Panc1 (cell line): ENCODE measurements around the gene SLC20A1. TPM values are rescaled to one million over a fixed set of nuclear protein-coding genes. Genes with fewer than 3 reads are reported as not detected.

Experiments used
- ATAC-seq: fragments of 200-7000 bp; cut with Tn5 transposase; 2 replicates; pipeline ENCODE4 v1.9.1; 2020; ENCODE audit warnings: mild to moderate bottlenecking, moderate library complexity
- BruUV-seq: library from RNA; stranded (reverse); fragments of 400-500 nt; replicated peaks from 2 replicates; lab custom pipeline; 2021; lab: Mats Ljungman, UMichigan
- CTCF ChIA-PET: fragments of 300-600 bp; sonication (Branson Sonifier 250); formaldehyde crosslinking; loops from one replicate; lab custom pipeline; 2022; ENCODE audit warnings: antibody characterized with exemption; lab: Charles Lee
- POLR2A ChIA-PET: fragments of 300-600 bp; sonication (Branson Sonifier 250); formaldehyde crosslinking; loops from one replicate; lab custom pipeline; 2022; ENCODE audit warnings: antibody characterized with exemption; lab: Charles Lee
- DNase-seq: peaks from one replicate; pipeline ENCODE4 v3.0.0-alpha.2; 2010; ENCODE audit warnings: low read depth, low spot score
- H3K27ac ChIP-seq: 2 replicates; pipeline ENCODE4 v1.5.1; 2011; ENCODE audit warnings: mild to moderate bottlenecking, low read length, inconsistent platforms
- H3K27me3 ChIP-seq: fragments of 200-500 bp; sonication (Bioruptor generic); 2 replicates; pipeline ENCODE4 v1.6.0; 2014; ENCODE audit warnings: low read length, inconsistent platforms; ENCODE audit not compliant: control insufficient read depth, insufficient read depth
- H3K36me3 ChIP-seq: fragments of 200-500 bp; sonication (Bioruptor generic); 2 replicates; pipeline ENCODE4 v1.5.1; 2014; ENCODE audit warnings: inconsistent platforms, mild to moderate bottlenecking, low read length, moderate library complexity; ENCODE audit not compliant: control insufficient read depth, insufficient read depth
- H3K4me1 ChIP-seq: 2 replicates; pipeline ENCODE4 v1.5.1; 2011; ENCODE audit warnings: inconsistent platforms, mild to moderate bottlenecking, low read length, moderate library complexity; ENCODE audit not compliant: control insufficient read depth, insufficient read depth
- H3K4me3 ChIP-seq, 2 experiments: 2 replicates each; pipeline ENCODE4 v1.5.1; 2011 to 2012; ENCODE audit warnings: low read depth in 2 of 2, low read length in 2 of 2, mild to moderate bottlenecking in 2 of 2, inconsistent platforms in 1 of 2, moderate library complexity in 1 of 2
- H3K9me3 ChIP-seq: fragments of 200-500 bp; sonication (Bioruptor generic); 2 replicates; pipeline ENCODE4 v1.5.1; 2014; ENCODE audit warnings: low read depth, mild to moderate bottlenecking, inconsistent platforms, low read length, moderate library complexity; ENCODE audit not compliant: control insufficient read depth, insufficient read depth
- CTCF ChIP-seq: fragments of 450-650 bp; IDR thresholded peaks from 2 replicates; pipeline ENCODE4 v1.5.1; 2017; ENCODE audit warnings: mild to moderate bottlenecking
- POLR2AphosphoS5 ChIP-seq: IDR thresholded peaks from 2 replicates; pipeline ENCODE4 v1.6.1; 2012; ENCODE audit warnings: mild to moderate bottlenecking, low read depth, low read length, moderate library complexity
- REST ChIP-seq, 2 experiments: IDR thresholded peaks; 2 replicates each; pipeline ENCODE4 v1.6.1; 2011 to 2012; ENCODE audit warnings: low read depth in 2 of 2, control low read depth in 1 of 2, low read length in 1 of 2, mild to moderate bottlenecking in 1 of 2, moderate library complexity in 1 of 2; ENCODE audit not compliant: insufficient read depth in 1 of 2
- SIN3A ChIP-seq: IDR thresholded peaks from 2 replicates; pipeline ENCODE4 v1.6.1; 2012; ENCODE audit warnings: low read depth, mild to moderate bottlenecking, low read length, moderate library complexity, borderline replicate concordance; ENCODE audit not compliant: insufficient read depth
- TCF7L2 ChIP-seq: IDR thresholded peaks from 2 replicates; pipeline ENCODE4 v1.6.1; 2011; ENCODE audit warnings: mild to moderate bottlenecking, low read depth, low read length, inconsistent platforms
- in situ Hi-C: cut with HindIII; loops from 2 replicates; pipeline ENCODE4 v1.10.0; 2016; ENCODE audit warnings: low sequenced_read_pairs, low pct_unique_long_range_greater_than_20kb
- intact Hi-C: fragments of 100-400 bp; cut with micrococcal nuclease; formaldehyde crosslinking; loops from one replicate; pipeline ENCODE4 v1.10.0; 2022; ENCODE audit not compliant: unreplicated experiment
- total RNA-seq: library from RNA; stranded (reverse); gene quantifications from one replicate; pipeline ENCODE4 v1.2.1, GENCODE V29; 2021; ENCODE audit not compliant: unreplicated experiment

Gene SLC20A1
- total RNA-seq, 1 experiment from 2014 or later: 72.0 TPM

GRCh38 chr2:112709703-112710102 is 64.0 kb downstream of the SLC20A1 start:
- H3K4me3 ChIP-seq: no peak overlapping the region
- ATAC-seq: no peak
- no peak for DNase-seq
- no peaks in the 10 kb centered on the region for H3K4me1 ChIP-seq
- H3K36me3 ChIP-seq: no peaks in the 10 kb centered on the region
- no peaks in the 10 kb centered on the region for H3K9me3 ChIP-seq
- intact Hi-C loops: no loop called here
- in situ Hi-C loops: no loop called here
- no TSS peak for BruUV-seq
- CTCF ChIA-PET: no interaction called here
- no peaks in the 10 kb centered on the region for H3K27me3 ChIP-seq
- TF ChIP-seq SIN3A (no peak), TCF7L2 (no peak), POLR2AphosphoS5 (no peak), CTCF (no peak), REST (IDR thresholded peaks at IDR 0.05; ENCODE audit: insufficient read depth in 1 of 2, low read depth in 2 of 2, low read length in 1 of 2) (no peak)
- POLR2A ChIA-PET: no interaction called here
- no peak overlapping the region for H3K27ac ChIP-seq

- in situ Hi-C loops: no loop called here
- Histone ChIP-seq H3K4me1 (no peaks in the 10 kb centered on the region), H3K4me3 (no peak overlapping the region), H3K9me3 (no peaks in the 10 kb centered on the region), H3K27ac (no peak overlapping the region), H3K36me3 (no peaks in the 10 kb centered on the region), H3K27me3 (no peaks in the 10 kb centered on the region)
- DNase-seq (no peak), ATAC-seq (no peak)
- ChIA-PET POLR2A (no interaction called here), CTCF (no interaction called here)
- intact Hi-C loops: no loop called here
- TF ChIP-seq POLR2AphosphoS5 (no peak), TCF7L2 (no peak), SIN3A (no peak), REST (IDR thresholded peaks at IDR 0.05; ENCODE audit: insufficient read depth in 1 of 2, low read depth in 2 of 2, low read length in 1 of 2) (no peak), CTCF (no peak)
- no TSS peak for BruUV-seq
Measured at GRCh38 chr2:112710956-112711750, 65.4 kb downstream of the SLC20A1 start.
